Stimulated activated CD4-positive, alpha-beta T cell treated with anti-CD3 and anti-CD28 coated beads, TNF-alpha, amount 100 ng/mL, for 48 hours (primary cell): Measurements from ENCODE around the gene TNS3.
"Not testable (repeated sequence)": the region's sequence is repeated elsewhere in the genome, so short reads cannot be mapped to it uniquely, and the experiment has no call there.

ENCODE experiments used
- DNase-seq, 3 donors: peaks; one replicate each; pipeline ENCODE4 v3.0.0-alpha.2; 2020; ENCODE audit warnings: low read depth in 3 of 3

Gene TNS3

GRCh38 chr7:47541485-47541884, 40.4 kb downstream of the TNS3 start:
- DNase-seq: not testable (repeated sequence)

- DNase-seq: no peak
Observed at GRCh38 chr7:47540387-47541350, 41.2 kb downstream of the TNS3 start.

- no peak for DNase-seq
Observed at GRCh38 chr7:47540053-47540386, 41.9 kb downstream of the TNS3 start.

- DNase-seq: no peak
Observed at GRCh38 chr7:47539398-47540052, 42.4 kb downstream of the TNS3 start.

- DNase-seq: no peak
Observed at GRCh38 chr7:47538846-47539311, 43.0 kb downstream of the TNS3 start.

GRCh38 chr7:47537716-47538675, 43.9 kb downstream of the TNS3 start:
- no peak for DNase-seq

GRCh38 chr7:47536661-47537611, 45.0 kb downstream of the TNS3 start:
- DNase-seq: no peak

- DNase-seq: no peak
Observed at GRCh38 chr7:47535704-47536628, 45.9 kb downstream of the TNS3 start.

GRCh38 chr7:47535035-47535703, 46.7 kb downstream of the TNS3 start:
- no peak for DNase-seq

- DNase-seq: no peak
Observed at GRCh38 chr7:47534322-47535034, 47.4 kb downstream of the TNS3 start.

- no peak for DNase-seq
Observed at GRCh38 chr7:47531584-47532492, 50.1 kb downstream of the TNS3 start.

- DNase-seq: no peak
Observed at GRCh38 chr7:47529826-47530555, 51.9 kb downstream of the TNS3 start.

GRCh38 chr7:47529405-47529804, 52.5 kb downstream of the TNS3 start:
- no peak for DNase-seq

- DNase-seq: no peak
Observed at GRCh38 chr7:47528471-47528870, 53.4 kb downstream of the TNS3 start.

- no peak for DNase-seq
Observed at GRCh38 chr7:47526466-47526865, 55.4 kb downstream of the TNS3 start.

GRCh38 chr7:47525066-47525623, 56.8 kb downstream of the TNS3 start:
- DNase-seq: no peak
